Keratinocyte (primary cell): Measurements from ENCODE around the gene AKNA. TPM values are rescaled to one million over a fixed set of nuclear protein-coding genes. Genes with fewer than 3 reads are reported as not detected.

Experiments
- DNase-seq: peaks from one replicate; pipeline ENCODE4 v3.0.0-alpha.2; 2011; ENCODE audit warnings: low read depth, missing footprints, low spot score
- FAIRE-seq: peaks from 2 replicates; lab custom pipeline; 2011; peaks lifted over from hg19 to GRCh38; lab: Jason Lieb, UNC
- H2AFZ ChIP-seq: 2 replicates; pipeline ENCODE4 v1.6.0; 2012; ENCODE audit warnings: low read length, control low read depth, inconsistent platforms; ENCODE audit not compliant: control insufficient read depth
- H3K27ac ChIP-seq: 2 replicates; pipeline ENCODE4 v1.5.1; 2011; ENCODE audit warnings: low read length; ENCODE audit not compliant: control insufficient read depth, insufficient read depth
- H3K27me3 ChIP-seq: 3 replicates; pipeline ENCODE4 v1.6.0; 2011; ENCODE audit warnings: low read length; ENCODE audit not compliant: control insufficient read depth, insufficient read depth; ENCODE audit errors: extremely low read depth
- H3K36me3 ChIP-seq, 2 experiments: 2 replicates in 1 of 2; 3 replicates in 1 of 2; pipeline ENCODE4 v1.5.1; 2011; ENCODE audit warnings: low read length in 2 of 2, mild to moderate bottlenecking in 1 of 2; ENCODE audit not compliant: control insufficient read depth in 2 of 2, insufficient read depth in 2 of 2; ENCODE audit errors: extremely low read depth in 1 of 2
- H3K4me1 ChIP-seq: 3 replicates; pipeline ENCODE4 v1.5.1; 2011; ENCODE audit warnings: low read length; ENCODE audit not compliant: control insufficient read depth, insufficient read depth; ENCODE audit errors: extremely low read depth
- H3K4me2 ChIP-seq: 3 replicates; pipeline ENCODE4 v1.6.0; 2011; ENCODE audit warnings: low read depth, low read length; ENCODE audit not compliant: control insufficient read depth, insufficient read depth; ENCODE audit errors: extremely low read depth
- H3K4me3 ChIP-seq, 3 experiments: fragments of 200-600 bp in 1 of 3; sonication (generic) in 1 of 3; 2 replicates in 2 of 3; 3 replicates in 1 of 3; pipeline ENCODE4 v1.5.1; 2011 to 2016; ENCODE audit warnings: low read length in 3 of 3, mild to moderate bottlenecking in 3 of 3, control low read depth in 2 of 3, inconsistent platforms in 1 of 3, low read depth in 1 of 3, mixed read lengths in 1 of 3, mixed run types in 1 of 3, moderate library complexity in 1 of 3; ENCODE audit not compliant: control insufficient read depth in 2 of 3, insufficient read depth in 2 of 3; ENCODE audit errors: extremely low read depth in 1 of 3
- H3K79me2 ChIP-seq: 2 replicates; pipeline ENCODE4 v1.6.0; 2012; ENCODE audit warnings: low read length; ENCODE audit not compliant: control insufficient read depth, insufficient read depth
- H3K9ac ChIP-seq: 3 replicates; pipeline ENCODE4 v1.6.0; 2011; ENCODE audit warnings: low read length; ENCODE audit not compliant: control insufficient read depth, insufficient read depth; ENCODE audit errors: extremely low read depth
- H3K9me1 ChIP-seq: 3 replicates; pipeline ENCODE4 v1.6.0; 2011; ENCODE audit warnings: low read length; ENCODE audit not compliant: control insufficient read depth, insufficient read depth; ENCODE audit errors: extremely low read depth
- H3K9me3 ChIP-seq: 2 replicates; pipeline ENCODE4 v1.5.1; 2012; ENCODE audit warnings: low read depth, low read length; ENCODE audit not compliant: control insufficient read depth
- H4K20me1 ChIP-seq: 3 replicates; pipeline ENCODE4 v1.6.0; 2011; ENCODE audit warnings: low read length; ENCODE audit not compliant: control insufficient read depth, insufficient read depth; ENCODE audit errors: extremely low read depth
- CTCF ChIP-seq, 3 experiments: IDR thresholded peaks in 1 of 3; conservative IDR thresholded peaks in 1 of 3; optimal IDR thresholded peaks in 1 of 3; 2 replicates in 2 of 3; 3 replicates in 1 of 3; pipeline versions ENCODE3 to v1.5.1; 2011; ENCODE audit warnings: low read length in 3 of 3, mild to moderate bottlenecking in 3 of 3, moderate library complexity in 2 of 3, control low read depth in 1 of 3, inconsistent platforms in 1 of 3; ENCODE audit not compliant: insufficient read depth in 2 of 3; ENCODE audit errors: extremely low read depth in 1 of 3
- EZH2 ChIP-seq: IDR thresholded peaks from one replicate; pipeline ENCODE4 v1.6.1; 2012; ENCODE audit warnings: inconsistent platforms, mild to moderate bottlenecking, low read length, moderate library complexity
- dilution Hi-C: fragments of 300-500 bp; cut with MboI; formaldehyde crosslinking; loops from one replicate; pipeline ENCODE4 v1.7.0; 2020; ENCODE audit warnings: low sequenced_read_pairs; ENCODE audit not compliant: extremely low pct_ligation_motif_present
- polyA plus RNA-seq, 5 experiments: library from polyadenylated mRNA; depleted of rRNA in 3 of 5; stranded (reverse) in 3 of 5; stranded (forward) in 1 of 5; unstranded in 1 of 5; fragments of >200 nt; gene quantifications; 1 replicate in 1 of 5; 2 replicates in 3 of 5; 3 replicates in 1 of 5; pipeline versions ENCODE4 v1.2.1 to v1.2.3, GENCODE V29; 2011 to 2012; ENCODE audit warnings: missing spikeins in 2 of 5, low read depth in 1 of 5, low replicate concordance in 1 of 5

Gene AKNA
- polyA plus RNA-seq, 1 donor (not counting 4 experiments of a cell fraction or from before 2014, with no cell fraction given), result 0.79 TPM

- Histone ChIP-seq H3K4me3 (no peak overlapping the region), H2AFZ (no peak overlapping the region), H4K20me1 (no peaks in the 10 kb centered on the region), H3K9me3 (no peaks in the 10 kb centered on the region), H3K9ac (no peak overlapping the region), H3K4me1 (peaks cover 17% of the 10 kb centered on the region), H3K27ac (no peak overlapping the region), H3K27me3 (no peaks in the 10 kb centered on the region), H3K9me1 (no peaks in the 10 kb centered on the region), H3K4me2 (no peak overlapping the region), H3K79me2 (no peaks in the 10 kb centered on the region), H3K36me3 (peaks cover 2 to 3% of the 10 kb centered on the region in 2 experiments)
- TF ChIP-seq CTCF (optimal IDR thresholded peaks at IDR 0.05 in 1 of 3, IDR thresholded peaks at IDR 0.05 in 1 of 3, conservative IDR thresholded peaks at IDR 0.05 in 1 of 3; ENCODE audit: extremely low read depth in 1 of 3, insufficient read depth in 2 of 3, low read length in 3 of 3) (no peak), EZH2 (no peak)
- no peak for DNase-seq
- no peak for FAIRE-seq
- dilution Hi-C loops, result no loop called here
Observed at GRCh38 chr9:114373960-114374730, 13.6 kb downstream of the AKNA start.

- no peaks in the 10 kb centered on the region for H3K9me1 ChIP-seq
- FAIRE-seq, result no peak
- H2AFZ ChIP-seq, result no peak overlapping the region
- H3K79me2 ChIP-seq, result no peaks in the 10 kb centered on the region
- no peak overlapping the region for H3K9ac ChIP-seq
- dilution Hi-C loops, result no loop called here
- H3K4me1 ChIP-seq, result peaks cover 17% of the 10 kb centered on the region
- no peak overlapping the region for H3K4me3 ChIP-seq
- H3K36me3 ChIP-seq, result peaks cover 0 to 5% of the 10 kb centered on the region in 2 experiments
- H3K27ac ChIP-seq, result no peak overlapping the region
- no peak for DNase-seq
- TF ChIP-seq CTCF (optimal IDR thresholded peaks at IDR 0.05 in 1 of 3, IDR thresholded peaks at IDR 0.05 in 1 of 3, conservative IDR thresholded peaks at IDR 0.05 in 1 of 3; ENCODE audit: extremely low read depth in 1 of 3, insufficient read depth in 2 of 3, low read length in 3 of 3) (no peak), EZH2 (no peak)
- no peak overlapping the region for H3K4me2 ChIP-seq
- no peaks in the 10 kb centered on the region for H3K9me3 ChIP-seq
- H4K20me1 ChIP-seq, result no peaks in the 10 kb centered on the region
- no peaks in the 10 kb centered on the region for H3K27me3 ChIP-seq
Observed at GRCh38 chr9:114372921-114373448, 14.8 kb downstream of the AKNA start.
